ENCODE data around the gene STUM. TPM values are rescaled to one million over a fixed set of nuclear protein-coding genes. Genes with fewer than 3 reads are reported as not detected.

The STUM gene
- total RNA-seq, 1 donor from 2014 or later = not detected

DNA sequence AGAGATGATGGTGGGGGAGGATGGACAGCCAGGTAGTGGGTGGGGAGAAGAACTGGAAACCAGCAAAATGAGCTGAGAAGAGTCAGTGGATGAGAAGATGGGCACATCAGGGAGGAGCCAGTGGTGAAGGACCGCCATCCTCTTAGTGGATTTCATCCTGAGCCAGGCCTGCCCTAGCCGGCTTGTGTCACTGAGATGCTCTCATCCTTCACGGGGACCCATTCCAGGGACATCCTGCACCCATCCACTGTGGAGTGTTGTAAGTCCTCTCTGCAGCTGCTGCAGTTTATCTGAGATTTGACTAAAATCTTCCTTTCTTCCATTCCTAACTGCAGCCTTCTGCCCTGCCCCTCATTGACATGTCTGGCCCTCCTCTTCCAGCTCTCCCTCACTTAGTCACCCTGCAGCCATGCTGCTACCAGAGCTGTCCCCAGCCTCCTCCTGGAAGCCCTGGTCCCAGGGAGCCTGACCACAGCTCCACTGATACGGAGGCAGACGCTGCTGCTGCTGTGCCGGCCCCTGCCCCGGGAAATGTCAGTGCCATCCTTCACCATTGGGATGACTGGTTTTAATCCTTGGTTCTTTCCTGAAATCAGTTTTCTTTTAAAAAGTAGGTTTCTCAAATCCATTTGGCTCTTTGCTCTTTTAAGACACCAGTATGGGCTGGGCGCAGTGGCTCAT is 33.2 kb downstream of the STUM start:
- no peaks in the 10 kb centered on the region for H3K36me3 Mint-ChIP-seq
- H2AFZ ChIP-seq (replicated peaks) = no peak overlapping the region
- H3K4me1 ChIP-seq = peaks cover 11% of the 10 kb centered on the region
- H3K27ac ChIP-seq = no peak overlapping the region
- no peak overlapping the region for H3K4me3 Mint-ChIP-seq
- no peaks in the 10 kb centered on the region for H4K20me1 ChIP-seq (ENCODE audit: low read depth)
- peaks cover 2% of the 10 kb centered on the region for H3K9me3 Mint-ChIP-seq
- H3K79me2 ChIP-seq (ENCODE audit: low read depth) = no peaks in the 10 kb centered on the region
- no peak overlapping the region for H3K27ac Mint-ChIP-seq
- no peak overlapping the region for H3K4me3 ChIP-seq
- H3F3A ChIP-seq (ENCODE audit: low read depth) = no peaks in the 10 kb centered on the region
- no peaks in the 10 kb centered on the region for H3K9me3 ChIP-seq (ENCODE audit: low read depth)
- H3K4me2 ChIP-seq = no peak overlapping the region
- no peak for TF ChIP-seq EZH2 (IDR thresholded peaks at IDR 0.05)
- H3K4me1 Mint-ChIP-seq = peaks cover 12% of the 10 kb centered on the region
- H3K27me3 Mint-ChIP-seq (ENCODE audit: insufficient read depth, low read depth) = peaks cover 6% of the 10 kb centered on the region
- H3K27me3 ChIP-seq = no peaks in the 10 kb centered on the region
- no peak overlapping the region for H3K9ac ChIP-seq
- no peak for DNase-seq (ENCODE audit: low spot score)
- no peaks in the 10 kb centered on the region for H3K36me3 ChIP-seq

DNA sequence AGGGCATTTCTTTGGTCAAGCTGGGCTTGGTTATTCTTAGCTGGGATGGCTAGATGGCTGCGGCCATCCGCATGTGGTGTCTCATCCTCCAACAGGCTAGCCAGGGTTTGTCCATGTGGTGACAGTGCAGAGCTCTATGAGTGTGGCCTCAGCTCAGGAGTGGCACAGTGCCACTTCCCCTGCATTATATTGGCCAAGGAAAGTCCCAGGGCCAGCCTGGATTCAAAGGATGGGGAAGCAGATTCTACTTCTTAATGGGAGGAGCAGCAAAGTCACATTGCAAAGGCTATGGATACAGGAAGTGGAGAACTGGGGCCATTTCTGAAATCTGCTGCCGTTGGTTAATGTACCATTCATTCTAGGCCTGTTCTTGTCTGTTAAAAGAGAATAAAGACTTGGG is 34.4 kb downstream of the STUM start:
- no peaks in the 10 kb centered on the region for H4K20me1 ChIP-seq (ENCODE audit: low read depth)
- H3K4me3 ChIP-seq = no peak overlapping the region
- no peak overlapping the region for H3K27ac Mint-ChIP-seq
- no peak overlapping the region for H2AFZ ChIP-seq (replicated peaks)
- H3K9me3 Mint-ChIP-seq = peaks cover 2% of the 10 kb centered on the region
- no peak for DNase-seq (ENCODE audit: low spot score)
- H3K79me2 ChIP-seq (ENCODE audit: low read depth) = no peaks in the 10 kb centered on the region
- H3K4me2 ChIP-seq = no peak overlapping the region
- H3K27me3 ChIP-seq = no peaks in the 10 kb centered on the region
- H3F3A ChIP-seq (ENCODE audit: low read depth) = no peaks in the 10 kb centered on the region
- TF ChIP-seq EZH2phosphoT487 (IDR thresholded peaks at IDR 0.05) (no peak), EZH2 (IDR thresholded peaks at IDR 0.05) (no peak)
- TF ChIP-seq, protein P1, sequence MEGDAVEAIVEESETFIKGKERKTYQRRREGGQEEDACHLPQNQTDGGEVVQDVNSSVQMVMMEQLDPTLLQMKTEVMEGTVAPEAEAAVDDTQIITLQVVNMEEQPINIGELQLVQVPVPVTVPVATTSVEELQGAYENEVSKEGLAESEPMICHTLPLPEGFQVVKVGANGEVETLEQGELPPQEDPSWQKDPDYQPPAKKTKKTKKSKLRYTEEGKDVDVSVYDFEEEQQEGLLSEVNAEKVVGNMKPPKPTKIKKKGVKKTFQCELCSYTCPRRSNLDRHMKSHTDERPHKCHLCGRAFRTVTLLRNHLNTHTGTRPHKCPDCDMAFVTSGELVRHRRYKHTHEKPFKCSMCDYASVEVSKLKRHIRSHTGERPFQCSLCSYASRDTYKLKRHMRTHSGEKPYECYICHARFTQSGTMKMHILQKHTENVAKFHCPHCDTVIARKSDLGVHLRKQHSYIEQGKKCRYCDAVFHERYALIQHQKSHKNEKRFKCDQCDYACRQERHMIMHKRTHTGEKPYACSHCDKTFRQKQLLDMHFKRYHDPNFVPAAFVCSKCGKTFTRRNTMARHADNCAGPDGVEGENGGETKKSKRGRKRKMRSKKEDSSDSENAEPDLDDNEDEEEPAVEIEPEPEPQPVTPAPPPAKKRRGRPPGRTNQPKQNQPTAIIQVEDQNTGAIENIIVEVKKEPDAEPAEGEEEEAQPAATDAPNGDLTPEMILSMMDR (IDR thresholded peaks at IDR 0.05) = no peak
- no peaks in the 10 kb centered on the region for H3K9me3 ChIP-seq (ENCODE audit: low read depth)
- no peak overlapping the region for H3K27ac ChIP-seq
- H3K9ac ChIP-seq = no peak overlapping the region
- no peaks in the 10 kb centered on the region for H3K36me3 ChIP-seq
- peaks cover under 1% of the 10 kb centered on the region for H3K4me1 Mint-ChIP-seq
- H3K27me3 Mint-ChIP-seq (ENCODE audit: insufficient read depth, low read depth) = peaks cover 6% of the 10 kb centered on the region
- no peak overlapping the region for H3K4me3 Mint-ChIP-seq
- peaks cover under 1% of the 10 kb centered on the region for H3K4me1 ChIP-seq
- H3K36me3 Mint-ChIP-seq = no peaks in the 10 kb centered on the region

DNA sequence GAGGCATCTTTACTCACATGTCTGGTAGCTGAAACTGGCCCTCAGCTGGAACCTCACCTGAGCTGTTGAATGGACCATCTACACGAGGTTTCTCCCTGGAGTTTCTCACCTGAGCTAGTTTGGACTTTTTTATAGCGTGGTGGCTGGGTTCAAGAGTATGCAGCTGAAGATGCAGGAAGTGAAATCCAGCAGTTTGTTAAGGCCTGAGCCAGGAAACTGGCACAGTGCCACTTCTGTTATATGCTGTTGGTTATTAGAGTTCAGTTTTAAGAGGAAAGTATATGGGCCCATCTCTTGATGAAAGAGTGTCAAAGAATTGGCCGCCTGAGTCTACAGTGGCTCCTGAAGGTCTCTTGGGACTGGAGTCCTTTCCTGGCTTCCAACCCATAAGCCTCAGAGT is 35.6 kb downstream of the STUM start:
- Mint-ChIP-seq H3K27me3 (ENCODE audit: insufficient read depth, low read depth) (peaks cover 6% of the 10 kb centered on the region), H3K4me3 (no peak overlapping the region), H3K27ac (no peak overlapping the region), H3K36me3 (no peaks in the 10 kb centered on the region), H3K4me1 (no peaks in the 10 kb centered on the region), H3K9me3 (peaks cover 2% of the 10 kb centered on the region)
- no peaks in the 10 kb centered on the region for H3K9me3 ChIP-seq (ENCODE audit: low read depth)
- TF ChIP-seq, protein P1 (IDR thresholded peaks at IDR 0.05) = no peak
- TF ChIP-seq EZH2 (IDR thresholded peaks at IDR 0.05) = no peak
- TF ChIP-seq EZH2phosphoT487 (IDR thresholded peaks at IDR 0.05) = no peak
- H3K79me2 ChIP-seq (ENCODE audit: low read depth) = no peaks in the 10 kb centered on the region
- H3K9ac ChIP-seq = no peak overlapping the region
- DNase-seq (ENCODE audit: low spot score) = no peak
- H3K4me3 ChIP-seq = no peak overlapping the region
- no peaks in the 10 kb centered on the region for H4K20me1 ChIP-seq (ENCODE audit: low read depth)
- no peaks in the 10 kb centered on the region for H3K4me1 ChIP-seq
- no peaks in the 10 kb centered on the region for H3K27me3 ChIP-seq
- H3F3A ChIP-seq (ENCODE audit: low read depth) = no peaks in the 10 kb centered on the region
- no peak overlapping the region for H3K27ac ChIP-seq
- H3K4me2 ChIP-seq = no peak overlapping the region
- H3K36me3 ChIP-seq = no peaks in the 10 kb centered on the region
- no peak overlapping the region for H2AFZ ChIP-seq (replicated peaks)

DNA sequence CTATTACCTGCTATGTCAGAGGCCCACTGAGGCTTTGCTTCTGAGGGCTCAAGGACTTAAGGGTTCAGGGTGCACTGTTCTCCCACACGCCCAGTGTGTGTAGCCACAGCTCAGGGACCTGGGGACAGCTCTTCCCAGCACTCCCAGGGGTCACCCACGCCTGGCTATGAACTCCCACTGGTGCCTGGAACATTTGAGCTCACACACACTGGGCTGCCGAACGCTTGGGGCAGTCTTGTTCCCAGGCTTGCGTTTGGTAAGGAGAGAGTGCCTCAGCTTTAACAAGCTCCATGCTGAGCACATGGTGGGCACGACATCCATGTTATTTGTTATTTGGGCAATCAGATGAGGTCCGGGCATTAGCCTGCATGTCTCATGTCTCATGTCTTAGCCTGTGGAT is 37.6 kb downstream of the STUM start:
- Mint-ChIP-seq H3K36me3 (no peaks in the 10 kb centered on the region), H3K4me1 (peaks cover 9% of the 10 kb centered on the region)
- no peak overlapping the region for H3K4me3 ChIP-seq

More for the DNA sequence above, 37.6 kb downstream of the STUM start:
- H3K9me3 Mint-ChIP-seq = no peaks in the 10 kb centered on the region
- Histone ChIP-seq H3K27ac (no peak overlapping the region), H3K9ac (no peak overlapping the region), H3F3A (ENCODE audit: low read depth) (no peaks in the 10 kb centered on the region), H3K27me3 (no peaks in the 10 kb centered on the region), H3K36me3 (no peaks in the 10 kb centered on the region), H3K9me3 (ENCODE audit: low read depth) (no peaks in the 10 kb centered on the region), H3K4me2 (no peak overlapping the region), H2AFZ (replicated peaks) (no peak overlapping the region), H3K79me2 (ENCODE audit: low read depth) (no peaks in the 10 kb centered on the region), H3K4me1 (peaks cover 6% of the 10 kb centered on the region), H4K20me1 (ENCODE audit: low read depth) (no peaks in the 10 kb centered on the region)
- H3K27me3 Mint-ChIP-seq (ENCODE audit: insufficient read depth, low read depth) = peaks cover 13% of the 10 kb centered on the region
- TF ChIP-seq, protein P1 (IDR thresholded peaks at IDR 0.05) = no peak
- TF ChIP-seq EZH2phosphoT487 (IDR thresholded peaks at IDR 0.05) (no peak), EZH2 (IDR thresholded peaks at IDR 0.05) (no peak)
- H3K4me3 Mint-ChIP-seq = no peak overlapping the region
- no peak overlapping the region for H3K27ac Mint-ChIP-seq
- no peak for DNase-seq (ENCODE audit: low spot score)

All from neural progenitor cell (in vitro differentiated cells).